A549 treated with AZD2906 at 1 μM for 4 hours (cell line): ENCODE data around the gene ZNFX1. TPM values are rescaled to one million over a fixed set of nuclear protein-coding genes. Genes with fewer than 3 reads are reported as not detected.

Experiments used
- total RNA-seq: library from RNA; stranded (reverse); fragments of 200-300 nt; extraction: Qiagen RNA extraction; gene quantifications from 5 replicates; pipeline ENCODE4 v1.2.3, GENCODE V29; 2022

The ZNFX1 gene
- total RNA-seq, result 21.4 to 26.3 TPM (median 23.4 TPM) in 5 replicates

DNA sequence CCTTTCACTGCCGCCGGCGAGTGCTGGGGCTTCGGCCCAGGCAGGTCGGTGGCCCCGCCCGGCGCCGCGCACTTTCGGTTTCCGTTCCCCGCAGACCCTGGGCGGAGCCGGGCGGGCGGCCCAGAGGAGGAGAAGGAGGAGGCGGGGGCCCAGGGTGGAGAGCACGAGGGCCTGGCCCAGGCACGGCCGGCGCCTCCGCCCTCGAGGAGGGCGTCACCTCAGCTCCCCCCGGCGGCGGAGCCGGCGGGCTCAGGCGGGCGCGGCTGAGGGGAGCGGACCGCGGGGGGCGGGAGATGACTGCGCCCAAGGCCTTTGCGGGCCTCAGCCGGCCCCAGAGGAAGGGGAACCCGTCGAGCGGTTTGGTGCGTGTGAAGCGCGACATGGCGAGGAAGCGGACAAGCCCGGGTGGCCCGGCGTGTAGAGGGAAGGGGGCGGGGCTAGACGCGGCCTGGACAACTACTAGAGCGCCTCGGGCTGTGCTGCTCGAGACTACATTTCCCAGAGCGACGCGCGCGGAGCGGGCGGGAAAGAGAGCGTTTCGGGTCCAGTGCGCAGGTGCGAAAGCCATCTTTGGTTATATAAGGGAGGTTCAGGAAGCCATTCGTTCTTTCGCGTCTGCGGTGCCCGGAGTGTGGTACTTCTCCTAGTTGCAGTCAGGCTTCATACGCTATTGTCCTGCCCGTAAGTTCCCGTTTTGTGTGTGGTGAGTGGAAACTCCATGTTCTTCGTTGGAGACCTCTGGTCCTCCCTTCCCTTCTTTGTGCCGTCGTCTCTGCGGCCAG, at the start of gene ZNFX1:
ZNFX1 (minus strand) TSS at position 22 of the 782 bp plus-strand sequence. CDS start 2,218 bp downstream, outside the sequence.

GRCh38 chr20:49219091-49219923, 58.5 kb downstream of the ZNFX1 start, which contains the start of gene DDX27:
DDX27 (plus strand) TSS chr20:49219416; CDS start chr20:49219449, 33 bp downstream.

Other genes starting within 250 kb of the ZNFX1 start
- gene CSE1L, start 231.7 kb downstream of the ZNFX1 start, total RNA-seq, result 82.2 to 95.3 TPM (median 85.3 TPM) in 5 replicates
- gene STAU1, start 89.7 kb downstream of the ZNFX1 start, total RNA-seq, result 53.1 to 64.8 TPM (median 57.5 TPM) in 5 replicates
- 54.1 to 60.0 TPM (median 58.3 TPM) in 5 replicates for gene DDX27, start 58.6 kb downstream of the ZNFX1 start, total RNA-seq
- 2.8 to 7.6 TPM (median 3.5 TPM) in 5 replicates for gene KCNB1, start 204.6 kb upstream of the ZNFX1 start, total RNA-seq